Hepatocyte (in vitro differentiated cells): ENCODE results near the gene HPS5.

Experiments used
- EZH2 ChIP-seq: fragments of 200-600 bp; sonication (generic); IDR thresholded peaks from 2 replicates; pipeline ENCODE4 v1.6.1; 2016; ENCODE audit warnings: antibody characterized with exemption, mild to moderate bottlenecking, borderline replicate concordance
- TF ChIP-seq, protein P1 (sequence below): fragments of 200-600 bp; sonication (generic); IDR thresholded peaks from 2 replicates; pipeline ENCODE4 v1.5.1; 2016; ENCODE audit warnings: antibody characterized with exemption, mild to moderate bottlenecking; ENCODE audit not compliant: poor library complexity

DNA sequence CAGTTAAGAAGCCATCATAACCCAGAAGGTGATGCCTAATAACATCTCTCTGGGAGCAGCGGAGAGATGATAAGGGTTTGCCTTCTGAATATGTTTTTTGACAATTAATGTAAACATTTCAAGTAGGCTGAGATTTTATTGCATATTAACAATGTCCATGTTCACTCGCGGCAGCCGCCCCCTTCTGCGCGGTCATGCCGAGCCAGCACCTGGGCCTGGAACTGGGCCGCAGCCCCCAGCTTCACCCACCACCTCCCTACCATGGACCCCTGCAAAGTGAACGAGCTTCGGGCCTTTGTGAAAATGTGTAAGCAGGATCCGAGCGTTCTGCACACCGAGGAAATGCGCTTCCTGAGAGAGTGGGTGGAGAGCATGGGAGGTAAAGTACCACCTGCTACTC lies 60.2 kb downstream of the HPS5 start:
- TF ChIP-seq, protein P1, sequence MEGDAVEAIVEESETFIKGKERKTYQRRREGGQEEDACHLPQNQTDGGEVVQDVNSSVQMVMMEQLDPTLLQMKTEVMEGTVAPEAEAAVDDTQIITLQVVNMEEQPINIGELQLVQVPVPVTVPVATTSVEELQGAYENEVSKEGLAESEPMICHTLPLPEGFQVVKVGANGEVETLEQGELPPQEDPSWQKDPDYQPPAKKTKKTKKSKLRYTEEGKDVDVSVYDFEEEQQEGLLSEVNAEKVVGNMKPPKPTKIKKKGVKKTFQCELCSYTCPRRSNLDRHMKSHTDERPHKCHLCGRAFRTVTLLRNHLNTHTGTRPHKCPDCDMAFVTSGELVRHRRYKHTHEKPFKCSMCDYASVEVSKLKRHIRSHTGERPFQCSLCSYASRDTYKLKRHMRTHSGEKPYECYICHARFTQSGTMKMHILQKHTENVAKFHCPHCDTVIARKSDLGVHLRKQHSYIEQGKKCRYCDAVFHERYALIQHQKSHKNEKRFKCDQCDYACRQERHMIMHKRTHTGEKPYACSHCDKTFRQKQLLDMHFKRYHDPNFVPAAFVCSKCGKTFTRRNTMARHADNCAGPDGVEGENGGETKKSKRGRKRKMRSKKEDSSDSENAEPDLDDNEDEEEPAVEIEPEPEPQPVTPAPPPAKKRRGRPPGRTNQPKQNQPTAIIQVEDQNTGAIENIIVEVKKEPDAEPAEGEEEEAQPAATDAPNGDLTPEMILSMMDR, result no peak
- no peak for TF ChIP-seq EZH2
